Progenitor cell of endocrine pancreas (in vitro differentiated cells): Measurements from ENCODE around the gene TMEM163. TPM values are rescaled to one million over a fixed set of nuclear protein-coding genes. Genes with fewer than 3 reads are reported as not detected.

ENCODE experiments used
- DNase-seq: peaks from one replicate; pipeline ENCODE4 v3.0.0; 2021; ENCODE audit warnings: low spot score; ENCODE audit not compliant: unreplicated experiment
- H3K27ac Mint-ChIP-seq: 2 replicates; pipeline ENCODE4 v1.8.0; 2021; ENCODE audit warnings: mild to moderate bottlenecking, moderate library complexity, mixed read lengths
- H3K27me3 Mint-ChIP-seq: 2 replicates; pipeline ENCODE4 v1.8.0; 2021; ENCODE audit warnings: mixed read lengths
- H3K36me3 Mint-ChIP-seq: 2 replicates; pipeline ENCODE4 v1.8.0; 2022; ENCODE audit warnings: mixed read lengths; ENCODE audit not compliant: insufficient read depth
- H3K4me1 Mint-ChIP-seq: 2 replicates; pipeline ENCODE4 v1.8.0; 2021; ENCODE audit warnings: low read depth, mixed read lengths
- H3K4me3 Mint-ChIP-seq: 2 replicates; pipeline ENCODE4 v1.8.0; 2021; ENCODE audit warnings: low read depth, mild to moderate bottlenecking, moderate library complexity, mixed read lengths
- H3K9me3 Mint-ChIP-seq: 2 replicates; pipeline ENCODE4 v1.8.0; 2021; ENCODE audit warnings: low read depth, mixed read lengths
- CTCF ChIP-seq: fragments of 200-600 bp; sonication (generic); IDR thresholded peaks from one replicate; pipeline ENCODE4 v1.5.0; 2021; ENCODE audit warnings: antibody characterized with exemption, mild to moderate bottlenecking; ENCODE audit not compliant: unreplicated experiment
- total RNA-seq: library from RNA; stranded (reverse); gene quantifications from 2 replicates; pipeline ENCODE4 v1.2.1, GENCODE V29; 2021

The TMEM163 gene
- total RNA-seq, 1 donor from 2014 or later: 3.8 TPM

DNA sequence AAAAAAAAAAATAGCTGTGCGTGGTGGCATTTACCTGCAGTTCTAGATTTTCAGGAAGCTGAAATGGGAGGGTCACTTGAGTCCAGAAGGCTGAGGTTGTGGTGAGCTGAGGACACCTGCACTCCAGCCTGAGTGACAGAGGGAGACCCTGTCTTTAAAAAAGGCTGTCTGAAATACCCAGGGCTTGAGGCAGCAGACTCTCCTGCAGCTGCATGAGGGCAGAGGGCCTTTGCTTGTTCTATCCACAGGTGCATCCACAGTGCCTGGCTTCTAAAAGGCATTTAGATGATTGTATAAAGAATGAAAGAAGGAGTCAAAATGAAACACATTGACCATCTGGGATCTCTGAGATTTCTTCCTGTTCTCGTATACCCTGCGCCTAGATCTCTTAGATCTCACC, 312.1 kb downstream of the TMEM163 start:
- H3K4me1 Mint-ChIP-seq: peaks cover 25% of the 10 kb centered on the region
- no peak for DNase-seq
- TF ChIP-seq CTCF: no peak
- H3K4me3 Mint-ChIP-seq: no peak overlapping the region
- peak overlapping the region; percentile 53 for H3K27ac Mint-ChIP-seq
- peaks cover 17% of the 10 kb centered on the region for H3K36me3 Mint-ChIP-seq
- H3K27me3 Mint-ChIP-seq: no peaks in the 10 kb centered on the region
- no peaks in the 10 kb centered on the region for H3K9me3 Mint-ChIP-seq

- no peak for DNase-seq
- Mint-ChIP-seq H3K4me3 (no peak overlapping the region), H3K27me3 (no peaks in the 10 kb centered on the region), H3K27ac (no peak overlapping the region), H3K4me1 (peaks cover 22% of the 10 kb centered on the region), H3K9me3 (no peaks in the 10 kb centered on the region), H3K36me3 (peaks cover 17% of the 10 kb centered on the region)
- no peak for TF ChIP-seq CTCF
These were observed 312.5 kb downstream of the TMEM163 start for GRCh38 chr2:134406311-134406710.

Other genes with a start within 250 kb of the TMEM163 start
- not detected in 2 replicates for gene ACMSD, start 119.6 kb upstream of the TMEM163 start, total RNA-seq
- 74.8 and 76.0 TPM in 2 replicates for gene CCNT2, start 199.8 kb upstream of the TMEM163 start, total RNA-seq